Measurements from ENCODE around the gene G6PC1. TPM values are rescaled to one million over a fixed set of nuclear protein-coding genes. Genes with fewer than 3 reads are reported as not detected.
"Not testable (repeated sequence)": the region's sequence is repeated elsewhere in the genome, so short reads cannot be mapped to it uniquely, and the experiment has no call there.

G6PC1 gene
- polyA plus RNA-seq, 1 donor from 2014 or later, result not detected

DNA sequence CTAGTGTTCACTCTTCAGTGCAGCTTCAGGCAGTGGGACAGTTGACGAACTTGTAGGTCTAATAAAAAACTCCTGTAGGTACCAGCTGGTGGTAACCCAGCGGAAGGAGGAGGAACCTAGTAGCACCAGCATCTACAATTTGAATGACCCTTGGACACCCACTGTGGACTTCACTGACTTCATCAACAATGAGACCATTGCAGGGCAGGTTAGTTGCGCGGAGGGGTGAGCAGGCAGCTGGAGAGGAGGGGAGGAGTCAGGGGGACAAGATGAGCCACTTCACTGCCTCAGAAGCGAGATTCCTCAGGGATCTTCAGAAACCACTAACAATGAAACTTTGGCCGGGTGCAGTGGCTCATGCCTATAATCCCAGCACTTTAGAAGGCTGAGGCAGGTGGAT lies 27.3 kb upstream of the G6PC1 start:
- H3K4me3 ChIP-seq (ENCODE audit: low read length), result no peak overlapping the region
- no peak for TF ChIP-seq EP300 (conservative IDR thresholded peaks at IDR 0.05; ENCODE audit: poor library complexity, severe bottlenecking)
- no peak for TF ChIP-seq MXI1 (conservative IDR thresholded peaks at IDR 0.05; ENCODE audit: poor library complexity, severe bottlenecking)
- no peak for TF ChIP-seq EZH2 (IDR thresholded peaks at IDR 0.05; ENCODE audit: borderline replicate concordance, insufficient read depth, low read length, poor library complexity, severe bottlenecking)
- no peak for TF ChIP-seq TAF1 (IDR thresholded peaks at IDR 0.05; ENCODE audit: low read depth)
- TF ChIP-seq RAD21 (conservative IDR thresholded peaks at IDR 0.05), result no peak
- no peak for TF ChIP-seq POLR2AphosphoS5 (IDR thresholded peaks at IDR 0.05)
- TF ChIP-seq, protein P1, sequence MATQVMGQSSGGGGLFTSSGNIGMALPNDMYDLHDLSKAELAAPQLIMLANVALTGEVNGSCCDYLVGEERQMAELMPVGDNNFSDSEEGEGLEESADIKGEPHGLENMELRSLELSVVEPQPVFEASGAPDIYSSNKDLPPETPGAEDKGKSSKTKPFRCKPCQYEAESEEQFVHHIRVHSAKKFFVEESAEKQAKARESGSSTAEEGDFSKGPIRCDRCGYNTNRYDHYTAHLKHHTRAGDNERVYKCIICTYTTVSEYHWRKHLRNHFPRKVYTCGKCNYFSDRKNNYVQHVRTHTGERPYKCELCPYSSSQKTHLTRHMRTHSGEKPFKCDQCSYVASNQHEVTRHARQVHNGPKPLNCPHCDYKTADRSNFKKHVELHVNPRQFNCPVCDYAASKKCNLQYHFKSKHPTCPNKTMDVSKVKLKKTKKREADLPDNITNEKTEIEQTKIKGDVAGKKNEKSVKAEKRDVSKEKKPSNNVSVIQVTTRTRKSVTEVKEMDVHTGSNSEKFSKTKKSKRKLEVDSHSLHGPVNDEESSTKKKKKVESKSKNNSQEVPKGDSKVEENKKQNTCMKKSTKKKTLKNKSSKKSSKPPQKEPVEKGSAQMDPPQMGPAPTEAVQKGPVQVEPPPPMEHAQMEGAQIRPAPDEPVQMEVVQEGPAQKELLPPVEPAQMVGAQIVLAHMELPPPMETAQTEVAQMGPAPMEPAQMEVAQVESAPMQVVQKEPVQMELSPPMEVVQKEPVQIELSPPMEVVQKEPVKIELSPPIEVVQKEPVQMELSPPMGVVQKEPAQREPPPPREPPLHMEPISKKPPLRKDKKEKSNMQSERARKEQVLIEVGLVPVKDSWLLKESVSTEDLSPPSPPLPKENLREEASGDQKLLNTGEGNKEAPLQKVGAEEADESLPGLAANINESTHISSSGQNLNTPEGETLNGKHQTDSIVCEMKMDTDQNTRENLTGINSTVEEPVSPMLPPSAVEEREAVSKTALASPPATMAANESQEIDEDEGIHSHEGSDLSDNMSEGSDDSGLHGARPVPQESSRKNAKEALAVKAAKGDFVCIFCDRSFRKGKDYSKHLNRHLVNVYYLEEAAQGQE (IDR thresholded peaks at IDR 0.05; ENCODE audit: borderline replicate concordance), result no peak
- no peak for TF ChIP-seq CTCF (IDR thresholded peaks at IDR 0.05; ENCODE audit: poor library complexity, severe bottlenecking)
- no peak for TF ChIP-seq SMC3 (conservative IDR thresholded peaks at IDR 0.05; ENCODE audit: poor library complexity)
- no peaks in the 10 kb centered on the region for H3K36me3 ChIP-seq (ENCODE audit: insufficient read depth, low read length)
- H2AFZ ChIP-seq (ENCODE audit: low read depth, low read length), result no peak overlapping the region
- no peak overlapping the region for H3K9ac ChIP-seq (ENCODE audit: low read length)
- H3K9me3 ChIP-seq (ENCODE audit: low read length), result peaks cover 9% of the 10 kb centered on the region
- no peaks in the 10 kb centered on the region for H3K9me2 ChIP-seq (ENCODE audit: insufficient read depth, low read length)
- H3K79me2 ChIP-seq (replicated peaks; ENCODE audit: insufficient read depth, low read length), result no peaks in the 10 kb centered on the region
- H3K27me3 ChIP-seq (ENCODE audit: insufficient read depth, low read depth, low read length), result no peaks in the 10 kb centered on the region
- H4K20me1 ChIP-seq (ENCODE audit: insufficient read depth), result no peaks in the 10 kb centered on the region
- no peak overlapping the region for H3K27ac ChIP-seq (ENCODE audit: low read length)
- H3F3A ChIP-seq (ENCODE audit: insufficient read depth, low read length, poor library complexity, severe bottlenecking), result no peaks in the 10 kb centered on the region
- H3K4me2 ChIP-seq (ENCODE audit: low read length), result no peak overlapping the region

DNA sequence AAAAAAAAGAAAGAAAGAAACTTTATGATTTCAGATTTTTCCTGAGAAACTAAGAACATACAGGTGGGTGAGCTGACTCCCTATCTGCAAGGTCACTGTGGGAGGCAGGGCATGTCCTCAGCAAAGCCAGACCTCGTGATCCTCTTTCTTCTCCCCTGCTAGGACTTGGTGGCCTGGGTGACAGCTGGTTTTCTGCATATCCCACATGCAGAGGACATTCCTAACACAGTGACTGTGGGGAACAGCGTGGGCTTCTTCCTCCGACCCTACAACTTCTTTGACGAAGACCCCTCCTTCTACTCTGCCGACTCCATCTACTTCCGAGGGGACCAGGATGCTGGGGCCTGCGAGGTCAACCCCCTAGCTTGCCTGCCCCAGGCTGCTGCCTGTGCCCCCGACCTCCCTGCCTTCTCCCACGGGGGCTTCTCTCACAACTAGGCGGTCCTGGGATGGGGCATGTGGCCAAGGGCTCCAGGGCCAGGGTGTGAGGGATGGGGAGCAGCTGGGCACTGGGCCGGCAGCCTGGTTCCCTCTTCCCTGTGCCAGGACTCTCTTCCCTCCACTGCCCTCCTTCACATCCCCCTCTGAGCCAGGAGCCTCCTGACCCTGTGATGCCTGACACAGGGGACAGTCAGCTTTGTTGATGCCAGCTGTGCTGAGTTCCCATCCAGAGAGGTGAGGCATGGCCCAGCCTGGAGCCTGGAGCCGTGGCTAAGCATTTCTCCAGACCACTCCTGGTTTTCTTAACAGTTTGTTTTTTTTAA lies 26.5 kb upstream of the G6PC1 start:
- not testable (repeated sequence) for H3K27me3 ChIP-seq (ENCODE audit: insufficient read depth, low read depth, low read length); H3F3A ChIP-seq (ENCODE audit: insufficient read depth, low read length, poor library complexity, severe bottlenecking); H3K79me2 ChIP-seq (replicated peaks; ENCODE audit: insufficient read depth, low read length); H3K9me2 ChIP-seq (ENCODE audit: insufficient read depth, low read length); H3K9me3 ChIP-seq (ENCODE audit: low read length); H3K4me3 ChIP-seq (ENCODE audit: low read length); H3K36me3 ChIP-seq (ENCODE audit: insufficient read depth, low read length); H3K4me2 ChIP-seq (ENCODE audit: low read length); H3K9ac ChIP-seq (ENCODE audit: low read length); H4K20me1 ChIP-seq (ENCODE audit: insufficient read depth); H2AFZ ChIP-seq (ENCODE audit: low read depth, low read length); H3K27ac ChIP-seq (ENCODE audit: low read length)
